ENCODE measurements around the gene RPL12.

The RPL12 gene

DNA sequence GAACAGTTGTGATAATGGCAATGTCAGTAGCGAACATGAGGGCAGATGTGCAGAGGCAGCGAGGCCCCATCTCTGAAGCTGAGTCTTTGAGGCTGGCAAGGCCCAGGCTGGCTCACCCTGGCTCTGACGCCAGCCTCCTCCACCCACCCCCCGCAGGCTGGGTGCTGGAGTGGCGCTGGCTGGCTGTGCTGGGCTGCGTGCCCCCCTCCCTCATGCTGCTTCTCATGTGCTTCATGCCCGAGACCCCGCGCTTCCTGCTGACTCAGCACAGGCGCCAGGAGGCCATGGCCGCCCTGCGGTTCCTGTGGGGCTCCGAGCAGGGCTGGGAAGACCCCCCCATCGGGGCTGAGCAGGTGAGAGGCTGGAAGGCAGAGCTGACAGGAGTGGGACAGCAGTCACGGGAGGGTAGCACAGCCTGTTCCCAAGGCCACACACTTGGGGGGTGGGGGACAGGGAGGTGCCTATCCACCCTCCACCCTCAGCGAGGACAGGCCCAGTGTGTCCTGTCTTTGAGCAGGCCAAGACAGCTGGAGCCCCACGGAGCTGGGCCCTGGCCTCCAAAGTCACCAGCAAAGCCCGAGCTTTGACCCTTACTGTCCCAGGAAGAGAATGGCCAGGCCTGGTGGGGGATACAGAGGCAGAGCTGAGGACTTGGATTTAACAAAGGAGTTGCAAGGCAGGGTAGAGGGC is 48.7 kb downstream of the RPL12 start:
- no peak for DNase-seq

DNA sequence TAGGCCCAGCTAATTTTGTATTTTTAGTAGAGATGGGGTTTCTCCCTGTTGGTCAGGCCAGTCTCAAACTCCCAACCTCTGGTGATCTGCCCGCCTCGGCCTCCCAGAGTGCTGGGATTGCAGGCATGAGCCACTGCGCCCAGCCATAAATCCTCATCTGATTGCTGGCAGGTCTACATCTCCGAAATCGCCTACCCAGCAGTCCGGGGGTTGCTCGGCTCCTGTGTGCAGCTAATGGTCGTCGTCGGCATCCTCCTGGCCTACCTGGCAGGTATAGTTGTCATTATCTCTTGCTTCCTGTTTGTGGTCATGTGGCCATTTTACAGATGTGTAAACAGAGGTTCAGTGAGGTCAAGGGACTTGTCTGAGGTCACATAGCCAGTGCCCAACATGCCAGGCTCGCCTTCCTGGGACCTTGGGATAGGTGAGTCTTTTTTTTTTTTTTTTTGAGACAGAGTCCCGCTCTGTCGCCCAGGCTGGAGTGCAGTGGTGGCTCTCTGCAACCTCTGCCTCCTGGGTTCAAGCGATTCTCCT is 51.4 kb downstream of the RPL12 start:
- no peak for DNase-seq

- no peak for DNase-seq
Observed at GRCh38 chr9:127398715-127399400, 52.3 kb downstream of the RPL12 start.

DNA sequence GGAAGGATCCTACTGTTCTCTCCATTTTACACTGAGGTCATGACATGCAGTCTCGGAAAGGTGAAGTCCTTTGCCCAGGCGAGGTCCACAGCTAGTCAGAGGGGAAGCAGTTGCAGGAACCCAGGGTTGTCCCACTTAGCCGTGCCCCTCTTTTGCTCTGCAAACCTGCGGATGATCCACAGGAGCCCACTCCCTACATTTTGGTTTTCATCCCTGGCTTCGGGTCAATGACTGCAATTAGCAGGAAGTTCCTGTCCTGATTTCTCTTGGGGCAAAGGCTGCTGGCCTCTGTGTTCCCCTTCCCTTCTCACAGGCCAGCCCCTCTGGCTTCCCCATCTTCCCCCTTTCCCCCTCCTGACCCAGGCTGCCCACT is 52.9 kb downstream of the RPL12 start:
- DNase-seq = no peak
